GM12891 (cell line): ENCODE results near the gene NKAPL.

ENCODE experiments used
- POLR2A ChIP-seq: IDR thresholded peaks from 2 replicates; pipeline ENCODE4 v1.6.1; 2011; ENCODE audit warnings: low read depth, low read length, control low read depth
- POLR2AphosphoS5 ChIP-seq: IDR thresholded peaks from 2 replicates; pipeline ENCODE4 v1.6.1; 2011; ENCODE audit warnings: low read depth, low read length, control low read depth
- POU2F2 ChIP-seq: IDR thresholded peaks from 2 replicates; pipeline ENCODE4 v1.6.1; 2011; ENCODE audit warnings: low read depth, mild to moderate bottlenecking, control low read depth, low read length, moderate library complexity
- SPI1 ChIP-seq: IDR thresholded peaks from 2 replicates; pipeline ENCODE4 v1.6.1; 2011; ENCODE audit warnings: low read depth, low read length, control low read depth
- TAF1 ChIP-seq: IDR thresholded peaks from 2 replicates; pipeline ENCODE4 v1.6.1; 2011; ENCODE audit warnings: low read depth, low read length, control low read depth

DNA sequence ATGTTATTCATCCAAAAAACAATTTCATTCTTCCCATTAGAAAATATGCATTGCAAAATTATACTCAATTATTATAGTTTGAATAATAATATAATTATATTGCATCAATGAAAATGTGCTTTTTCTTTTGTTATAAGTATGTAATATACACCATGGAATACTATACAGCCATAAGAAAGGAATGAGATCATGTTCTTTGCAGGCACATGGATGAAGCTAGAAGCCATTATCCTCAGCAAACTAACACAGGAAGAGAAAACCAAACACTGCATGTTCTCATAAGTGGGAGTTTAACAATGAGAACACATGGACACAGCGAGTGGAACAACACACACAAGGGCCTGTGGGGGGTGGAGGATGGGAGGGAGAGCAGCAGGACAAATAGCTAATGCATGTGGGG, 2.1 kb upstream of the NKAPL start:
- TF ChIP-seq POLR2AphosphoS5 (no peak), POLR2A (no peak), TAF1 (no peak), SPI1 (no peak), POU2F2 (no peak)
